Thoracic aorta (tissue), 2 donors: Measurements from ENCODE around the gene MRM3. TPM values are rescaled to one million over a fixed set of nuclear protein-coding genes. Genes with fewer than 3 reads are reported as not detected.
A peak's percentile ranks its signal among the peaks of the same experiment; 100 is the strongest.
"Not testable (repeated sequence)": the region's sequence is repeated elsewhere in the genome, so short reads cannot be mapped to it uniquely, and the experiment has no call there.

Source experiments
- ATAC-seq: fragments of 150-250 bp; one replicate; pipeline ENCODE4 v1.8.0; 2017; ENCODE audit warnings: low read depth; ENCODE audit not compliant: insufficient number of reproducible peaks, low FRiP score
- DNase-seq: peaks from one replicate; pipeline ENCODE4 v3.0.0-alpha.2; 2020; ENCODE audit warnings: low spot score
- H3K27ac ChIP-seq, 2 donors: fragments of 200-600 bp; sonication (generic); 1 replicate in 1 of 2; 2 replicates in 1 of 2; pipeline ENCODE4 v1.5.1; 2016; ENCODE audit warnings: mild to moderate bottlenecking in 2 of 2, moderate library complexity in 2 of 2
- H3K27me3 ChIP-seq: fragments of 200-600 bp; sonication (generic); replicated peaks from 2 replicates; pipeline ENCODE4 v1.6.0; 2016; ENCODE audit warnings: mild to moderate bottlenecking; ENCODE audit not compliant: insufficient read depth
- H3K36me3 ChIP-seq: fragments of 200-600 bp; sonication (generic); one replicate; pipeline ENCODE4 v1.5.1; 2016
- H3K4me1 ChIP-seq, 2 donors: fragments of 200-600 bp; sonication (generic); 1 replicate in 1 of 2; 2 replicates in 1 of 2; pipeline versions ENCODE4 v1.5.1 to v1.6.0; 2016; ENCODE audit warnings: low read depth in 2 of 2, mild to moderate bottlenecking in 1 of 2; ENCODE audit not compliant: control insufficient read depth in 1 of 2
- H3K4me3 ChIP-seq: fragments of 200-600 bp; sonication (generic); 2 replicates; pipeline ENCODE4 v1.5.1; 2016; ENCODE audit warnings: mild to moderate bottlenecking
- H3K9me3 ChIP-seq: fragments of 200-600 bp; sonication (generic); 2 replicates; pipeline ENCODE4 v1.5.1; 2016
- CTCF ChIP-seq: fragments of 200-600 bp; sonication (generic); IDR thresholded peaks from one replicate; pipeline ENCODE4 v1.5.1; 2019; ENCODE audit warnings: antibody characterized with exemption
- total RNA-seq, 2 donors: library from RNA; depleted of rRNA; stranded (reverse); fragments of >200 nt; gene quantifications; one replicate each; pipeline versions ENCODE4 v1.1.0 to v1.2.3, GENCODE V29; 2016

The MRM3 gene
- total RNA-seq, 2 donors from 2014 or later: 5.7 to 10.5 TPM

- DNase-seq (no peak), ATAC-seq (no peak)
- peaks cover 0 to 5% of the 10 kb centered on the region in 2 donors for H3K4me1 ChIP-seq
- no peak overlapping the region for H3K27ac ChIP-seq
- no peak overlapping the region for H3K4me3 ChIP-seq
- H3K36me3 ChIP-seq: no peaks in the 10 kb centered on the region
- TF ChIP-seq CTCF: no peak
- H3K27me3 ChIP-seq: no peaks in the 10 kb centered on the region
- H3K9me3 ChIP-seq: no peaks in the 10 kb centered on the region
Measured at GRCh38 chr17:830950-831349, 48.8 kb downstream of the MRM3 start.

GRCh38 chr17:834136-834535 lies 52.0 kb downstream of the MRM3 start:
- DNase-seq: no peak
- Histone ChIP-seq H3K9me3 (no peaks in the 10 kb centered on the region), H3K4me3 (no peak overlapping the region), H3K36me3 (no peaks in the 10 kb centered on the region), H3K4me1 (peaks cover 0 to 5% of the 10 kb centered on the region in 2 donors), H3K27ac (no peak overlapping the region), H3K27me3 (no peaks in the 10 kb centered on the region)
- TF ChIP-seq CTCF: no peak
- ATAC-seq: no peak

GRCh38 chr17:835263-835662 lies 53.1 kb downstream of the MRM3 start:
- Histone ChIP-seq H3K27me3 (no peaks in the 10 kb centered on the region), H3K4me3 (peak overlapping the region; percentile 45), H3K9me3 (no peaks in the 10 kb centered on the region), H3K36me3 (no peaks in the 10 kb centered on the region), H3K4me1 (peaks cover 0 to 5% of the 10 kb centered on the region in 2 donors), H3K27ac (peak overlapping the region in 1 of 2 donors; percentile 49)
- TF ChIP-seq CTCF: no peak
- ATAC-seq (peak; percentile 80), DNase-seq (no peak)

GRCh38 chr17:835721-836120 lies 53.6 kb downstream of the MRM3 start:
- H3K4me1 ChIP-seq, H3K27me3 ChIP-seq, H3K27ac ChIP-seq, ATAC-seq, H3K9me3 ChIP-seq, DNase-seq, H3K4me3 ChIP-seq, H3K36me3 ChIP-seq: not testable (repeated sequence)

GRCh38 chr17:836151-836550 lies 54.0 kb downstream of the MRM3 start:
- DNase-seq (no peak), ATAC-seq (no peak)
- Histone ChIP-seq H3K9me3 (no peaks in the 10 kb centered on the region), H3K36me3 (no peaks in the 10 kb centered on the region), H3K27ac (no peak overlapping the region), H3K4me1 (peaks cover 0 to 5% of the 10 kb centered on the region in 2 donors), H3K27me3 (no peaks in the 10 kb centered on the region), H3K4me3 (no peak overlapping the region)
- no peak for TF ChIP-seq CTCF

- no peaks in the 10 kb centered on the region for H3K27me3 ChIP-seq
- no peak overlapping the region for H3K4me3 ChIP-seq
- no peak for TF ChIP-seq CTCF
- H3K27ac ChIP-seq: no peak overlapping the region
- H3K36me3 ChIP-seq: no peaks in the 10 kb centered on the region
- DNase-seq (no peak), ATAC-seq (no peak)
- no peaks in the 10 kb centered on the region for H3K9me3 ChIP-seq
- H3K4me1 ChIP-seq: peaks cover 0 to 5% of the 10 kb centered on the region in 2 donors
Measured at GRCh38 chr17:838486-838885, 56.3 kb downstream of the MRM3 start.
